Testis (tissue), 3 donors: ENCODE measurements around the gene ETV7. TPM values are rescaled to one million over a fixed set of nuclear protein-coding genes. Genes with fewer than 3 reads are reported as not detected.
A peak's percentile ranks its signal among the peaks of the same experiment; 100 is the strongest.

Experiments
- DNase-seq: peaks from one replicate; pipeline ENCODE4 v3.0.0-alpha.2; 2019
- H3K27ac ChIP-seq, 2 donors: fragments of 200-600 bp; sonication (generic); one replicate each; pipeline ENCODE4 v1.5.1; 2019
- H3K27me3 ChIP-seq: fragments of 200-600 bp; sonication (generic); one replicate; pipeline ENCODE4 v1.5.1; 2019
- H3K36me3 ChIP-seq: fragments of 200-600 bp; sonication (generic); one replicate; pipeline ENCODE4 v1.5.1; 2017; ENCODE audit warnings: low read depth; ENCODE audit errors: missing control alignments
- H3K4me1 ChIP-seq: fragments of 200-600 bp; sonication (generic); one replicate; pipeline ENCODE4 v1.5.1; 2019
- H3K4me3 ChIP-seq, 2 donors: fragments of 200-600 bp; sonication (generic); one replicate each; pipeline ENCODE4 v1.5.1; 2017 to 2019
- H3K9me3 ChIP-seq: fragments of 200-600 bp; sonication (generic); one replicate; pipeline ENCODE4 v1.5.1; 2017
- POLR2A ChIP-seq: fragments of 450-650 bp; IDR thresholded peaks from one replicate; pipeline ENCODE4 v1.6.1; 2017; ENCODE audit warnings: antibody characterized with exemption, mild to moderate bottlenecking, moderate library complexity
- WGBS, 2 donors: methylation state at CpG; one replicate each; pipeline ENCODE4 v1.1.5; 2018; 5-methylcytosine and 5-hydroxymethylcytosine counted together
- intact Hi-C: fragments of 100-400 bp; cut with DNase I; formaldehyde crosslinking; loops from one replicate; pipeline ENCODE4 v1.15.1; 2023; ENCODE audit warnings: low total_unique reads
- polyA plus RNA-seq: library from polyadenylated mRNA; stranded (reverse); fragments of 350-450 nt; fragmentation: Illumina TruSeq; extraction: RNeasy Lipid Tissue Mini Kit (QIAGEN cat#74804); gene quantifications from one replicate; pipeline ENCODE4 v1.2.3, GENCODE V29; 2014; ENCODE audit warnings: low read depth, low replicate concordance; ENCODE audit not compliant: insufficient read depth
- total RNA-seq, 2 donors: library from RNA; depleted of rRNA; stranded (reverse); fragments of >200 nt; gene quantifications; one replicate each; pipeline ENCODE4 v1.2.3, GENCODE V29; 2016
- TF ChIP-seq, protein P1 (sequence below), 3 experiments: fragments of 450-650 bp in 2 of 3; fragments of 200-600 bp in 1 of 3; sonication (generic) in 1 of 3; IDR thresholded peaks; one replicate each; pipeline ENCODE4 v1.5.1; 2016 to 2019; ENCODE audit warnings: antibody characterized with exemption in 3 of 3, mild to moderate bottlenecking in 2 of 3, moderate library complexity in 1 of 3

The ETV7 gene
- total and polyA plus RNA-seq, 3 donors from 2014 or later, result 0.68 to 2.2 (median 1.3) TPM

DNA sequence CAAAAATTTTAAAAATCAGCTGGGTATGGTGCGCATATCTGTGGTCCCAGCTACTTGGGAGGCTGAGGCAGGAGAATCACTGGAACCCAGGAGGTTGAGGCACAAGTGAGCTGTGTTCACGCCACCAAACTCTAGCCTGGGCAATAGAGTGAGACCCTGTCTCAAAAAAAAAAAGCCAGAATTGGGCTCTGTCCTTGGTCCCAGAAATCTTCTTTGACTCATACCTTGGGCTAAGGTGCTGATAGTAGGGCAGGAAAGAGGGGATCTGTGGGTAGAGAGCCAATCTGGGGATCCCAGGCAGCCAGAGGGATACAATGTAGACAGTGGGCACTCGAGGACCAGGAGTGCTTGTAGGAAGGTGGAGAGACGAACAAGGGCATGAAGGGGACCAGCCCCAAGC lies 13.3 kb downstream of the ETV7 start:
- Histone ChIP-seq H3K27me3 (no peaks in the 10 kb centered on the region), H3K4me3 (no peak overlapping the region), H3K9me3 (no peaks in the 10 kb centered on the region), H3K4me1 (peaks cover 10% of the 10 kb centered on the region), H3K36me3 (no peaks in the 10 kb centered on the region), H3K27ac (peak overlapping the region; percentile 5 to 57)
- no peak for TF ChIP-seq POLR2A
- TF ChIP-seq, protein P1, sequence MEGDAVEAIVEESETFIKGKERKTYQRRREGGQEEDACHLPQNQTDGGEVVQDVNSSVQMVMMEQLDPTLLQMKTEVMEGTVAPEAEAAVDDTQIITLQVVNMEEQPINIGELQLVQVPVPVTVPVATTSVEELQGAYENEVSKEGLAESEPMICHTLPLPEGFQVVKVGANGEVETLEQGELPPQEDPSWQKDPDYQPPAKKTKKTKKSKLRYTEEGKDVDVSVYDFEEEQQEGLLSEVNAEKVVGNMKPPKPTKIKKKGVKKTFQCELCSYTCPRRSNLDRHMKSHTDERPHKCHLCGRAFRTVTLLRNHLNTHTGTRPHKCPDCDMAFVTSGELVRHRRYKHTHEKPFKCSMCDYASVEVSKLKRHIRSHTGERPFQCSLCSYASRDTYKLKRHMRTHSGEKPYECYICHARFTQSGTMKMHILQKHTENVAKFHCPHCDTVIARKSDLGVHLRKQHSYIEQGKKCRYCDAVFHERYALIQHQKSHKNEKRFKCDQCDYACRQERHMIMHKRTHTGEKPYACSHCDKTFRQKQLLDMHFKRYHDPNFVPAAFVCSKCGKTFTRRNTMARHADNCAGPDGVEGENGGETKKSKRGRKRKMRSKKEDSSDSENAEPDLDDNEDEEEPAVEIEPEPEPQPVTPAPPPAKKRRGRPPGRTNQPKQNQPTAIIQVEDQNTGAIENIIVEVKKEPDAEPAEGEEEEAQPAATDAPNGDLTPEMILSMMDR (IDR thresholded peaks at IDR 0.05), result no peak
- whole genome bisulfite sequencing, 2 donors, result 83 to 89% methylated on average over 4 of the region's 4 CpGs
- intact Hi-C loops, result no loop called here
- DNase-seq, result no peak

DNA sequence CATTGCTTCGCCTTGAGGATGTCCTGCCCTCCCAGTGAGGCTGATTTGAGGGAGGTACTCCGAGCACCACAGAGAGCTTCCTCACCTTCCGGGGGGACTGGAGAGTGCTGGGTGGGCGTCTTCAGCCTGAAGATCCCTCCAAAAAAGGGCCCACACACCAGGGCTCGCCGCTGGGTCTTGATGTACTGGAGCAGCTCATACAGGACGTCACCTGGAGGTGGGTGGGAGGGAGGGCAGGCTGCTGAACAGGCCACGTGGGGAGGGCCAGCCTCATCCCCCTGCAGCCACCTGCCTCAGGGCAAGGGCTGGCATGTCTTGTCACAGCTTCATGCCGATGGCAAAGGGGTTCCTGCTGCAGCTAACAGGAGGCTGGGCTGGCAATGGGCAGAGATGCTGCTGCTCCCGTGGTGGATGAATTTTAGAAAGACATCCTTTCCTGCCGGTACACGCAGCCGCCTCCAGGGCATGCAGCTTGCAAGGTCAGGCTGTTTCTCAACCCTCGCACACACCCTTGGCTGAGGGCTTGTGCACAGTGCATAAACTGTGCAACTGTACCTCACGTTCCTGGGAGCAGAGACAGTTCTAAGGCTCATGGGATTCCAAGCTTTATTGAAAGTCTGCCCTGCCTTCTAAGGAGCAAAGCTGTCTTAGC lies 14.0 kb downstream of the ETV7 start:
- 47 to 70% methylated on average over 11 of the region's 15 CpGs for WGBS, 2 donors
- DNase-seq, result peak; percentile 67

DNA sequence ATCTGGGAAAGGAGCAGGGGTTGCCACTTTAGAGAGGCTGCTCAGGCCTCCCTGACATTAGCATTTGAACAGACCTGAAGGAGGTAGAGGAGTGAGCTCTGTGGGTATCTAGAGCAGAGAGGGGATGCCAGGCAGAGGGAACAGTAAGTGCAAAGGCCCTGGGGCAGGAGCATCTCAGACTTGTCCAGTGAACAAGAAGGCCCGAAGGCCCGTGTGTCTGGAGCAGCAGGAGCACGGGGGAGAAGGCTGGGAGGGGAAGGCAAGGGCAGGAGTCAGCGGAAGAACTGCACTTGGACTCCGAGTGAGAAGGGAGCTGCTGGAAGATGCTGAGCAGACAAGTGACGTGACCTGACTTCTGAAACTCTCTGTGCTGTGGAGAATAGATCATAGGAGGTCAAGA lies 15.4 kb downstream of the ETV7 start:
- no peaks in the 10 kb centered on the region for H3K36me3 ChIP-seq
- intact Hi-C loops, result no loop called here
- no peaks in the 10 kb centered on the region for H3K27me3 ChIP-seq
- DNase-seq, result no peak
- WGBS, 2 donors, result 93 to 95% methylated on average over 6 of the region's 6 CpGs
- no peaks in the 10 kb centered on the region for H3K9me3 ChIP-seq
- TF ChIP-seq POLR2A, result no peak
- TF ChIP-seq, protein P1 (IDR thresholded peaks at IDR 0.05), result no peak
- no peak overlapping the region for H3K27ac ChIP-seq
- H3K4me1 ChIP-seq, result peaks cover 10% of the 10 kb centered on the region
- H3K4me3 ChIP-seq, result no peak overlapping the region

More for the DNA sequence above, 14.0 kb downstream of the ETV7 start:
- Histone ChIP-seq H3K27ac (no peak overlapping the region), H3K4me3 (no peak overlapping the region), H3K36me3 (no peaks in the 10 kb centered on the region), H3K4me1 (peaks cover 10% of the 10 kb centered on the region), H3K9me3 (no peaks in the 10 kb centered on the region), H3K27me3 (no peaks in the 10 kb centered on the region)
- intact Hi-C loops, result no loop called here
- TF ChIP-seq POLR2A, result no peak
- TF ChIP-seq, protein P1 (IDR thresholded peaks at IDR 0.05), result no peak

DNA sequence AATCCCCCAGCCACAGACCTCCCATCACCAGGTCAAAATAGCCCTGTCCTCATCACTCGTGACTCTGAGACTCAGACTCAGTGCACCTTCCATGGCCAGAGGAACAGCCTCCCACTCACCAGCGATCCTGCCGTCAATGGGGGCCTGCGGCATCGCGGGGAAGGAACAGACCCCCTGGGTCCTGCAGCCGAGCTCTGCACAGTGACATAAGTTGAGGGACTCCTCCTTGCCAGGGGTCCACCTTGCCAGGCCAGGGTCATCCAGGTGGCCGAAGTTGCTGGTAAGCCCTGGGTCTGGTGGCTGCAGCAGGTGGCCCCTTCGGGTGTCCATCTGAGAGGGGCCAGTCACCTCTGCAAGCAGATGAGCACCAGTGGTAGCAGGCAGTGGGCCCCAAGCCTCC lies 16.3 kb downstream of the ETV7 start:
- Histone ChIP-seq H3K27ac (no peak overlapping the region), H3K36me3 (no peaks in the 10 kb centered on the region), H3K4me1 (peaks cover 10% of the 10 kb centered on the region), H3K4me3 (no peak overlapping the region), H3K9me3 (no peaks in the 10 kb centered on the region), H3K27me3 (no peaks in the 10 kb centered on the region)
- TF ChIP-seq, protein P1 (IDR thresholded peaks at IDR 0.05), result no peak
- no peak for TF ChIP-seq POLR2A
- WGBS, 2 donors, result 93 to 96% methylated on average over 9 of the region's 9 CpGs
- intact Hi-C loops, result no loop called here
- no peak for DNase-seq

DNA sequence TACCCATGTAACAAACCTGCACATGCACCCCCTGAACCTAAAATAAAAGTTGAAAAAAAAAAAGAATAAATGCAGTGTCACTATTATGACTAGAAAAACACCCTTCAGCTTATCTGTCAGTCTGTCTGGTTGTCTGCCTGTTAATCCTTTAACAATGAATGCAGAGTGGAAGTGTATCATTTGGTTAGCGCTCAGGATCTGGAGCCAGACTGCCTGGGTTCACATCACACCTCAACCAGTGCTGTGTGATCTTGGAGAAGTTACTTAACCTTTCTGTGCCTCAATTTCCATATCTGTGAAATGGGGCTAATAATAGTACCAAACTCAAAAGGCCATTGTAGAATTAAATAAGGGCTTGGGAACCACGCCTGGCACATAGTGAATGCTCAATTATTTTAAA lies 16.8 kb downstream of the ETV7 start:
- 91 to 98% methylated on average over 2 of the region's 2 CpGs for WGBS, 2 donors
- H3K4me3 ChIP-seq, result no peak overlapping the region
- no peak for DNase-seq
- TF ChIP-seq POLR2A, result no peak
- TF ChIP-seq, protein P1 (IDR thresholded peaks at IDR 0.05), result no peak
- no peaks in the 10 kb centered on the region for H3K27me3 ChIP-seq
- H3K9me3 ChIP-seq, result no peaks in the 10 kb centered on the region
- no peak overlapping the region for H3K27ac ChIP-seq
- peaks cover 10% of the 10 kb centered on the region for H3K4me1 ChIP-seq
- intact Hi-C loops, result no loop called here
- no peaks in the 10 kb centered on the region for H3K36me3 ChIP-seq
